Vagina (tissue), 2 donors: ENCODE measurements around the gene ENTPD1.

Source experiments
- POLR2A ChIP-seq, 2 donors: fragments of 450-650 bp; IDR thresholded peaks; one replicate each; pipeline ENCODE4 v1.6.1; 2017; ENCODE audit warnings: antibody characterized with exemption in 2 of 2, mild to moderate bottlenecking in 2 of 2, moderate library complexity in 2 of 2
- POLR2AphosphoS5 ChIP-seq, 2 donors: sonication (generic); formaldehyde crosslinking; IDR thresholded peaks; one replicate each; pipeline ENCODE4 v1.9.0; 2017; ENCODE audit warnings: antibody characterized with exemption in 2 of 2, mild to moderate bottlenecking in 2 of 2, low read depth in 1 of 2; ENCODE audit not compliant: insufficient read depth in 1 of 2
- TF ChIP-seq, protein P1 (sequence below), 3 experiments: fragments of 450-650 bp in 2 of 3; fragments of 200-600 bp in 1 of 3; sonication (generic) in 1 of 3; IDR thresholded peaks; one replicate each; pipeline ENCODE4 v1.5.1; 2017 to 2019; ENCODE audit warnings: antibody characterized with exemption in 3 of 3, mild to moderate bottlenecking in 2 of 3, moderate library complexity in 2 of 3

DNA sequence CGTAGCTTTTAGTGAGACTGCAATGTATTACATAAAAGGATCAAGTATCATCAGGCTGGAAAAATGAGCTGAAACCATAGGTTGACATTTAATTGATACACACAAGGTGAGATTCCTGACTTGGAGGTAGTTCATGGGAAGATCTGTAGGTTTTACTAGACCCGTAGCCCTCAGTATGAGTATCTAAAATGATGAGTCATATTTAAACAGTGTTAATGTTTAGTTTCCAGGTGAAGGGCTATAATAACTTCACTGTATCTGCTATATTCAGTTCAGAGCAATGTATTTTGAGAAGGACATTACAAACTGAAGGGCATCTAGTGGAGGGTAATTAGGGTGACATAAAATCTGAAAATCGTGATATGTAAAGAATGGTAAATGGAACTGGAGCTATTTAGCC lies 35.0 kb downstream of the ENTPD1 start:
- TF ChIP-seq, protein P1, sequence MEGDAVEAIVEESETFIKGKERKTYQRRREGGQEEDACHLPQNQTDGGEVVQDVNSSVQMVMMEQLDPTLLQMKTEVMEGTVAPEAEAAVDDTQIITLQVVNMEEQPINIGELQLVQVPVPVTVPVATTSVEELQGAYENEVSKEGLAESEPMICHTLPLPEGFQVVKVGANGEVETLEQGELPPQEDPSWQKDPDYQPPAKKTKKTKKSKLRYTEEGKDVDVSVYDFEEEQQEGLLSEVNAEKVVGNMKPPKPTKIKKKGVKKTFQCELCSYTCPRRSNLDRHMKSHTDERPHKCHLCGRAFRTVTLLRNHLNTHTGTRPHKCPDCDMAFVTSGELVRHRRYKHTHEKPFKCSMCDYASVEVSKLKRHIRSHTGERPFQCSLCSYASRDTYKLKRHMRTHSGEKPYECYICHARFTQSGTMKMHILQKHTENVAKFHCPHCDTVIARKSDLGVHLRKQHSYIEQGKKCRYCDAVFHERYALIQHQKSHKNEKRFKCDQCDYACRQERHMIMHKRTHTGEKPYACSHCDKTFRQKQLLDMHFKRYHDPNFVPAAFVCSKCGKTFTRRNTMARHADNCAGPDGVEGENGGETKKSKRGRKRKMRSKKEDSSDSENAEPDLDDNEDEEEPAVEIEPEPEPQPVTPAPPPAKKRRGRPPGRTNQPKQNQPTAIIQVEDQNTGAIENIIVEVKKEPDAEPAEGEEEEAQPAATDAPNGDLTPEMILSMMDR (IDR thresholded peaks at IDR 0.05) = no peak
- TF ChIP-seq POLR2A (IDR thresholded peaks at IDR 0.05) (no peak), POLR2AphosphoS5 (IDR thresholded peaks at IDR 0.05; ENCODE audit: insufficient read depth in 1 of 2, low read depth in 1 of 2) (no peak)
